Measurements from ENCODE around the gene RNF151. TPM values are rescaled to one million over a fixed set of nuclear protein-coding genes. Genes with fewer than 3 reads are reported as not detected.

The RNF151 gene
- total and polyA plus RNA-seq, 2 donors (not counting 1 experiment from before 2014, with no cell fraction given) = 0.13 to 0.76 TPM

- peaks cover 0 to 49% of the 10 kb centered on the region in 2 experiments for H3K36me3 ChIP-seq (replicated peaks in 1 of 2; ENCODE audit: control extremely low read depth in 1 of 2, control insufficient read depth in 1 of 2, extremely low read depth in 1 of 2, insufficient read depth in 2 of 2, low read length in 1 of 2)
- H3K4me2 ChIP-seq (replicated peaks; ENCODE audit: low read depth, low read length, poor library complexity, severe bottlenecking) = no peak overlapping the region
- peaks cover 20% of the 10 kb centered on the region for H3K4me1 Mint-ChIP-seq
- H3K9ac ChIP-seq (ENCODE audit: low read length) = no peak overlapping the region
- peaks cover 45% of the 10 kb centered on the region for H3K79me2 ChIP-seq (ENCODE audit: control insufficient read depth, insufficient read depth, low read length)
- ChIA-PET CTCF (interaction anchor here (4.9 kb wide), 1 partner anchor 139 kb away, joined by 46 read pairs; no protein-coding TSS in a partner anchor), POLR2A (interaction anchor here (0.6 kb wide), 1 partner anchor 10 kb away, joined by 5 read pairs; no protein-coding TSS in a partner anchor)
- H3K9me3 Mint-ChIP-seq (ENCODE audit: insufficient read depth) = no peaks in the 10 kb centered on the region
- H3K27ac ChIP-seq (ENCODE audit: low read length in 2 of 2) = no peak overlapping the region
- ATAC-seq (ENCODE audit: low read depth) (no peak), DNase-seq (no peak)
- 98% methylated on average over 50 of the region's 53 CpGs for WGBS (ENCODE audit: insufficient coverage)
- peaks cover 12 to 21% of the 10 kb centered on the region in 2 donors for H3K4me1 ChIP-seq (ENCODE audit: control insufficient read depth in 2 of 2, insufficient read depth in 2 of 2, low read length in 2 of 2)
- H4K20me1 ChIP-seq (ENCODE audit: control insufficient read depth, insufficient read depth, low read length, poor library complexity, severe bottlenecking) = peaks cover 63% of the 10 kb centered on the region
- H3K4me3 ChIP-seq (ENCODE audit: control extremely low read depth in 1 of 5, extremely low read depth in 1 of 5, insufficient read depth in 1 of 5, low read depth in 2 of 5, low read length in 4 of 5) = no peak overlapping the region
- H3K27ac Mint-ChIP-seq = no peak overlapping the region
- no peak overlapping the region for H2AFZ ChIP-seq (ENCODE audit: insufficient read depth, low read depth, low read length, poor library complexity, severe bottlenecking)
- H3K27me3 Mint-ChIP-seq = no peaks in the 10 kb centered on the region
- H3K9me3 ChIP-seq (ENCODE audit: control extremely low read depth in 1 of 3, control insufficient read depth in 2 of 3, insufficient read depth in 1 of 3, low read length in 2 of 3) = no peaks in the 10 kb centered on the region
- H3K27me3 ChIP-seq (replicated peaks in 1 of 4; ENCODE audit: control extremely low read depth in 1 of 4, control insufficient read depth in 3 of 4, insufficient read depth in 4 of 4, low read length in 3 of 4) = no peaks in the 10 kb centered on the region
- H3K4me3 Mint-ChIP-seq = no peak overlapping the region
- no peak for TF ChIP-seq CTCF (IDR thresholded peaks at IDR 0.05)
- TF ChIP-seq EZH2 (IDR thresholded peaks at IDR 0.05; ENCODE audit: borderline replicate concordance, insufficient read depth, low read depth, low read length, poor library complexity, severe bottlenecking) = no peak
- intact Hi-C loops (cut with micrococcal nuclease) = no loop called here
Observed at GRCh38 chr16:2001456-2002355, 35.0 kb downstream of the RNF151 start.

All from B cell (primary cell).